A549 (cell line): ENCODE measurements around the gene CHD9. TPM values are rescaled to one million over a fixed set of nuclear protein-coding genes. Genes with fewer than 3 reads are reported as not detected.

Experiments used
- ATAC-seq, 2 experiments: fragments of 200-7000 bp in 1 of 2; fragments of >200 bp in 1 of 2; cut with Nextera tagmentation in 1 of 2; cut with Tn5 transposase in 1 of 2; 3 replicates each; pipeline versions ENCODE4 v1.8.0 to v1.9.1; 2018 to 2020; ENCODE audit warnings: mild to moderate bottlenecking in 1 of 2, moderate library complexity in 1 of 2
- CTCF ChIA-PET: fragments of 300-600 bp; sonication (Branson Sonifier 250); formaldehyde crosslinking; extraction: SDS; loops from one replicate; lab custom pipeline; 2021; ENCODE audit warnings: antibody characterized with exemption, inconsistent platforms; lab: Yijun Ruan, JAX
- POLR2A ChIA-PET: fragments of 350-600 bp; formaldehyde crosslinking; extraction: SDS; loops from one replicate; lab custom pipeline; 2021; ENCODE audit warnings: antibody characterized with exemption, inconsistent platforms; lab: Yijun Ruan, JAX
- DNase-seq, 2 experiments: peaks; one replicate each; pipeline versions ENCODE4 v3.0.0 to v3.0.0-alpha.2; 2011 to 2016; ENCODE audit warnings: low read depth in 1 of 2, low spot score in 1 of 2
- FAIRE-seq: peaks from 2 replicates; lab custom pipeline; 2011; peaks lifted over from hg19 to GRCh38; lab: Jason Lieb, UNC
- H3K27ac ChIP-seq, 2 experiments: fragments of >200 bp; sonication (Bioruptor Twin); formaldehyde crosslinking; 3 replicates each; pipeline ENCODE4 v1.5.1; 2016 to 2017
- H3K4me1 ChIP-seq: fragments of >200 bp; sonication (Bioruptor Twin); formaldehyde crosslinking; 3 replicates; pipeline ENCODE4 v1.6.1; 2016
- H3K4me2 ChIP-seq: fragments of >200 bp; sonication (Bioruptor Twin); formaldehyde crosslinking; 3 replicates; pipeline ENCODE4 v1.6.1; 2016
- H3K4me3 ChIP-seq: fragments of >200 bp; sonication (Bioruptor Twin); formaldehyde crosslinking; 3 replicates; pipeline ENCODE4 v1.5.1; 2016
- H3K9me3 ChIP-seq: fragments of >200 bp; sonication (Bioruptor Twin); formaldehyde crosslinking; 3 replicates; pipeline ENCODE4 v1.6.1; 2016
- BCL3 ChIP-seq: fragments of >200 bp; sonication (Bioruptor Twin); formaldehyde crosslinking; IDR thresholded peaks from 3 replicates; pipeline ENCODE4 v1.6.1; 2016
- BHLHE40 ChIP-seq: IDR thresholded peaks from 2 replicates; pipeline ENCODE4 v1.6.1; 2012; ENCODE audit warnings: low read depth, low read length, inconsistent platforms
- CBX2 ChIP-seq: fragments of 200-600 bp; sonication (generic); IDR thresholded peaks from 2 replicates; pipeline ENCODE4 v1.6.1; 2016; ENCODE audit warnings: low read depth, mild to moderate bottlenecking, borderline replicate concordance
- CBX8 ChIP-seq: fragments of 200-600 bp; sonication (generic); IDR thresholded peaks from 2 replicates; pipeline ENCODE4 v1.6.1; 2016
- CEBPB ChIP-seq, 2 experiments: fragments of >200 bp in 1 of 2; sonication (Bioruptor Twin) in 1 of 2; formaldehyde crosslinking in 1 of 2; IDR thresholded peaks; 2 replicates each; pipeline ENCODE4 v1.6.1; 2012 to 2016
- CHD4 ChIP-seq: fragments of 200-600 bp; sonication (generic); IDR thresholded peaks from 2 replicates; pipeline ENCODE4 v1.6.1; 2016; ENCODE audit warnings: antibody characterized with exemption, mild to moderate bottlenecking, borderline replicate concordance
- CTCF ChIP-seq: fragments of >200 bp; sonication (Bioruptor Twin); formaldehyde crosslinking; IDR thresholded peaks from 3 replicates; pipeline ENCODE4 v1.5.1; 2016
- ELK1 ChIP-seq: fragments of 150-350 bp; IDR thresholded peaks from 2 replicates; pipeline ENCODE4 v1.6.1; 2014; ENCODE audit warnings: low read depth, mild to moderate bottlenecking, low read length
- FOSB ChIP-seq: fragments of 250-450 bp; sonication (Bioruptor Pico); IDR thresholded peaks from 2 replicates; pipeline ENCODE4 v1.5.0; 2020; ENCODE audit warnings: mild to moderate bottlenecking, moderate library complexity
- FOSL2 ChIP-seq, 2 experiments: fragments of 450-650 bp in 1 of 2; fragments of >200 bp in 1 of 2; sonication (Bioruptor Twin) in 1 of 2; formaldehyde crosslinking; IDR thresholded peaks; 2 replicates each; pipeline versions ENCODE4 v1.5.0 to v1.6.1; 2016 to 2020; ENCODE audit warnings: mild to moderate bottlenecking in 1 of 2, moderate library complexity in 1 of 2
- GATA3 ChIP-seq: IDR thresholded peaks from 2 replicates; pipeline ENCODE4 v1.6.1; 2012; ENCODE audit warnings: borderline replicate concordance
- HOXB5 ChIP-seq: fragments of 250-450 bp; sonication (Bioruptor Pico); IDR thresholded peaks from 2 replicates; pipeline ENCODE4 v1.5.0; 2020; ENCODE audit warnings: mild to moderate bottlenecking, moderate library complexity
- KDM1A ChIP-seq: fragments of 200-600 bp; sonication (generic); IDR thresholded peaks from 2 replicates; pipeline ENCODE4 v1.6.1; 2016; ENCODE audit warnings: low read depth, mild to moderate bottlenecking
- MAFK ChIP-seq: fragments of 450-650 bp; IDR thresholded peaks from 2 replicates; pipeline ENCODE4 v1.6.1; 2014; ENCODE audit not compliant: partially characterized antibody
- MAZ ChIP-seq: fragments of 150-350 bp; IDR thresholded peaks from 2 replicates; pipeline ENCODE4 v1.6.1; 2014; ENCODE audit warnings: antibody characterized with exemption, low read depth, low read length, borderline replicate concordance
- POLR2A ChIP-seq: IDR thresholded peaks from 2 replicates; pipeline ENCODE4 v1.6.1; 2012; ENCODE audit warnings: mild to moderate bottlenecking, low read length
- RARB ChIP-seq: fragments of 250-450 bp; sonication (Bioruptor Pico); IDR thresholded peaks from 2 replicates; pipeline ENCODE4 v1.8.0; 2021; ENCODE audit warnings: mild to moderate bottlenecking, moderate library complexity
- RFX5 ChIP-seq: fragments of 450-650 bp; IDR thresholded peaks from 2 replicates; pipeline ENCODE4 v1.7.1; 2014; ENCODE audit warnings: antibody characterized with exemption, mild to moderate bottlenecking, moderate library complexity
- ZC3H11A ChIP-seq: fragments of 450-650 bp; IDR thresholded peaks from 2 replicates; pipeline ENCODE4 v1.6.1; 2014; ENCODE audit warnings: antibody characterized with exemption, mild to moderate bottlenecking
- WGBS: methylation state at CpG from one replicate; pipeline ENCODE4 v1.1.6; 2017; ENCODE audit errors: missing lambda C conversion rate; 5-methylcytosine and 5-hydroxymethylcytosine counted together
- polyA plus RNA-seq, 4 experiments: library from polyadenylated mRNA; depleted of rRNA in 3 of 4; stranded (reverse); fragments of >200 nt; fragmentation: RNase III in 1 of 4; extraction: RNeasy Plus Mini Kit Qiagen cat#74134 plus additional on column Dnase treatment in 1 of 4; gene quantifications; 2 replicates in 3 of 4; 3 replicates in 1 of 4; pipeline ENCODE4 v1.2.3, GENCODE V29; 2011 to 2017
- TF ChIP-seq, protein P1 (sequence below): IDR thresholded peaks from 2 replicates; pipeline ENCODE4 v1.6.1; 2012
- TF ChIP-seq, protein P2 (sequence below): fragments of 250-450 bp; sonication (Bioruptor Pico); IDR thresholded peaks from 2 replicates; pipeline ENCODE4 v1.5.0; 2021; ENCODE audit warnings: mild to moderate bottlenecking, moderate library complexity, borderline replicate concordance

CHD9 gene
- polyA plus RNA-seq, 2 of the 4 experiments (the other 2 are of a cell fraction): 17.8 to 51.6 TPM

- FAIRE-seq (no peak), DNase-seq (no peak), ATAC-seq (no peak)
- Histone ChIP-seq H3K4me1 (peaks cover 42% of the 10 kb centered on the region), H3K4me2 (peak overlapping the region; percentile 92), H3K4me3 (peak overlapping the region; percentile 31), H3K9me3 (no peaks in the 10 kb centered on the region), H3K27ac (peak overlapping the region; percentile 95 to 96)
- CTCF ChIA-PET: interaction anchor here (1.1 to 7.8 kb wide), 7 partner anchors 8 to 44 kb away, joined by 3 to 49 read pairs (median 5); partner anchors contain the start of gene CHD9
- POLR2A ChIA-PET: interaction anchor here (0.6 to 5.2 kb wide), 8 partner anchors 10 to 108 kb away, joined by 3 to 54 read pairs (median 12); partner anchors contain the start of genes CHD9 and CHD9NB
- TF ChIP-seq FOSL2 (IDR thresholded peaks at IDR 0.05): no peak
- TF ChIP-seq FOSL2 (CRISPR knock-in tag; IDR thresholded peaks at IDR 0.05): peak; percentile 82
- TF ChIP-seq ZC3H11A: no peak
- TF ChIP-seq CEBPB (IDR thresholded peaks at IDR 0.05): peak in 1 of 2 experiments; percentile 53; a peak in 1 of 4 replicates
- 45% methylated on average over 9 of the region's 9 CpGs for WGBS
Measured at GRCh38 chr16:53100131-53100748, 45.4 kb downstream of the CHD9 start.

DNA sequence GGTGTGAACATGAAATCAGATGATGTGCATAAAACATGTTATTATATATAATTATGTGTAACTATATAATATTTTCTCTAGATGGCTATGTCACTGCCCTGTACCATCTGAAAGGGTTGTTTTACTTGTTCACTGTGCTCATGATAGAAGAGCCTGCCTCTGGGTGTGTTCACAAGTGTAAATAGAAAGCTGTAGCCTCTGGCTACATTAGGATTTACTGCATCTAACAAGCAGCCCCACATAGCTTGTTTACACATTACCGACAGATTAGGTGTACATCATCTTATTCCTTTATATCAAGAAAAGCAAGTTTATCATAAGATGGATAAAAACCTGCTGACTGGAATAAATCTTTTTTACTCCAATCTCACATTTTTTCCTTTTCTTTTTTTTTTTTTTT lies 46.1 kb downstream of the CHD9 start:
- Histone ChIP-seq H3K9me3 (no peaks in the 10 kb centered on the region), H3K4me1 (peaks cover 42% of the 10 kb centered on the region), H3K4me2 (peak overlapping the region; percentile 92), H3K4me3 (no peak overlapping the region), H3K27ac (peak overlapping the region; percentile 95 to 96)
- ChIA-PET CTCF (interaction anchor here (1.6 to 7.8 kb wide), 3 partner anchors 9 to 45 kb away, joined by 3 to 49 read pairs (median 4); partner anchors contain the start of gene CHD9), POLR2A (interaction anchor here (2.5 to 5.2 kb wide), 2 partner anchors 21 to 29 kb away, joined by 18 to 54 read pairs; no protein-coding TSS in a partner anchor)
- FAIRE-seq: no peak
- TF ChIP-seq MAFK (peak; percentile 7), GATA3 (no peak)
- DNase-seq: no peak
- WGBS: 47% methylated on average over 1 of the region's 1 CpG
- ATAC-seq: no peak

GRCh38 chr16:53103811-53104210 lies 49.0 kb downstream of the CHD9 start:
- ATAC-seq (no peak), DNase-seq (no peak), FAIRE-seq (no peak)
- Histone ChIP-seq H3K27ac (no peak overlapping the region), H3K4me3 (no peak overlapping the region), H3K4me2 (no peak overlapping the region), H3K4me1 (peaks cover 27% of the 10 kb centered on the region), H3K9me3 (no peaks in the 10 kb centered on the region)
- TF ChIP-seq CBX8 (no peak), RARB (CRISPR knock-in tag) (no peak), ELK1 (no peak), CTCF (no peak), RFX5 (no peak), POLR2A (no peak), CHD4 (no peak), KDM1A (no peak), HOXB5 (CRISPR knock-in tag) (no peak), BHLHE40 (no peak), CBX2 (no peak), FOSB (no peak), BCL3 (no peak), MAZ (no peak), MAFK (no peak)
- TF ChIP-seq, protein P1, sequence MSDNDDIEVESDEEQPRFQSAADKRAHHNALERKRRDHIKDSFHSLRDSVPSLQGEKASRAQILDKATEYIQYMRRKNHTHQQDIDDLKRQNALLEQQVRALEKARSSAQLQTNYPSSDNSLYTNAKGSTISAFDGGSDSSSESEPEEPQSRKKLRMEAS: no peak
- TF ChIP-seq, protein P2, sequence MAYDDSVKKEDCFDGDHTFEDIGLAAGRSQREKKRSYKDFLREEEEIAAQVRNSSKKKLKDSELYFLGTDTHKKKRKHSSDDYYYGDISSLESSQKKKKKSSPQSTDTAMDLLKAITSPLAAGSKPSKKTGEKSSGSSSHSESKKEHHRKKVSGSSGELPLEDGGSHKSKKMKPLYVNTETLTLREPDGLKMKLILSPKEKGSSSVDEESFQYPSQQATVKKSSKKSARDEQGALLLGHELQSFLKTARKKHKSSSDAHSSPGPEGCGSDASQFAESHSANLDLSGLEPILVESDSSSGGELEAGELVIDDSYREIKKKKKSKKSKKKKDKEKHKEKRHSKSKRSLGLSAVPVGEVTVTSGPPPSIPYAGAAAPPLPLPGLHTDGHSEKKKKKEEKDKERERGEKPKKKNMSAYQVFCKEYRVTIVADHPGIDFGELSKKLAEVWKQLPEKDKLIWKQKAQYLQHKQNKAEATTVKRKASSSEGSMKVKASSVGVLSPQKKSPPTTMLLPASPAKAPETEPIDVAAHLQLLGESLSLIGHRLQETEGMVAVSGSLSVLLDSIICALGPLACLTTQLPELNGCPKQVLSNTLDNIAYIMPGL (CRISPR knock-in tag): no peak
- CTCF ChIA-PET: interaction anchor here (2.3 to 7.8 kb wide), 2 partner anchors 26 to 48 kb away, joined by 7 to 49 read pairs; partner anchors contain the start of gene CHD9
- POLR2A ChIA-PET: no interaction called here
- 82% methylated on average over 4 of the region's 4 CpGs for WGBS
